Measurements from ENCODE around the gene CCL11.
"Not testable (repeated sequence)": the region's sequence is repeated elsewhere in the genome, so short reads cannot be mapped to it uniquely, and the experiment has no call there.

DNA sequence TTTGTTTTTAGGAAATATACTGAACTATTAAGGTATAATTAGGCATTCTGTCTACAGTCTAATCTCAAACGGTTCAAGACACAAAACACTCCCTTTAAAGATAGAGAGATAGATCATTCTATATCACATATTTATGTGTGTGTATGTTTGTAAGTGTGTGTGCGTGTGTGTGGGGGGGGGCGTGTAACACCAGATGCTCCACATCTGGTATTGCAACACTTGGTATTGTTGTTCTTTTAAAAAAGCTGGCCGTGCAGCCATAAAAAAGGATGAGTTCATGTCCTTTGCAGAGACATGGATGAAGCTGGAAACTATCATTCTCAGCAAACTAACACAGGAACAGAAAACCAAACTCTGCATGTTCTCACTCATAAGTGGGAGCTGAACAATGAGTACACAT lies 42.0 kb downstream of the CCL11 start:
- TF ChIP-seq, protein P1, sequence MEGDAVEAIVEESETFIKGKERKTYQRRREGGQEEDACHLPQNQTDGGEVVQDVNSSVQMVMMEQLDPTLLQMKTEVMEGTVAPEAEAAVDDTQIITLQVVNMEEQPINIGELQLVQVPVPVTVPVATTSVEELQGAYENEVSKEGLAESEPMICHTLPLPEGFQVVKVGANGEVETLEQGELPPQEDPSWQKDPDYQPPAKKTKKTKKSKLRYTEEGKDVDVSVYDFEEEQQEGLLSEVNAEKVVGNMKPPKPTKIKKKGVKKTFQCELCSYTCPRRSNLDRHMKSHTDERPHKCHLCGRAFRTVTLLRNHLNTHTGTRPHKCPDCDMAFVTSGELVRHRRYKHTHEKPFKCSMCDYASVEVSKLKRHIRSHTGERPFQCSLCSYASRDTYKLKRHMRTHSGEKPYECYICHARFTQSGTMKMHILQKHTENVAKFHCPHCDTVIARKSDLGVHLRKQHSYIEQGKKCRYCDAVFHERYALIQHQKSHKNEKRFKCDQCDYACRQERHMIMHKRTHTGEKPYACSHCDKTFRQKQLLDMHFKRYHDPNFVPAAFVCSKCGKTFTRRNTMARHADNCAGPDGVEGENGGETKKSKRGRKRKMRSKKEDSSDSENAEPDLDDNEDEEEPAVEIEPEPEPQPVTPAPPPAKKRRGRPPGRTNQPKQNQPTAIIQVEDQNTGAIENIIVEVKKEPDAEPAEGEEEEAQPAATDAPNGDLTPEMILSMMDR (IDR thresholded peaks at IDR 0.05), result not testable (repeated sequence)
- not testable (repeated sequence) for TF ChIP-seq POLR2A (IDR thresholded peaks at IDR 0.05)
